Activated CD8-positive, alpha-beta memory T cell treated with anti-CD3 and anti-CD28 coated beads, Interleukin-2, amount 50 U/mL, for 24 hours (primary cell): ENCODE measurements around the gene ST6GALNAC6.
A peak's percentile ranks its signal among the peaks of the same experiment; 100 is the strongest.
"Not testable (repeated sequence)": the region's sequence is repeated elsewhere in the genome, so short reads cannot be mapped to it uniquely, and the experiment has no call there.

ENCODE experiments used
- DNase-seq: peaks from one replicate; pipeline ENCODE4 v3.0.0-alpha.2; 2020; ENCODE audit errors: extremely low read depth

Gene ST6GALNAC6

DNA sequence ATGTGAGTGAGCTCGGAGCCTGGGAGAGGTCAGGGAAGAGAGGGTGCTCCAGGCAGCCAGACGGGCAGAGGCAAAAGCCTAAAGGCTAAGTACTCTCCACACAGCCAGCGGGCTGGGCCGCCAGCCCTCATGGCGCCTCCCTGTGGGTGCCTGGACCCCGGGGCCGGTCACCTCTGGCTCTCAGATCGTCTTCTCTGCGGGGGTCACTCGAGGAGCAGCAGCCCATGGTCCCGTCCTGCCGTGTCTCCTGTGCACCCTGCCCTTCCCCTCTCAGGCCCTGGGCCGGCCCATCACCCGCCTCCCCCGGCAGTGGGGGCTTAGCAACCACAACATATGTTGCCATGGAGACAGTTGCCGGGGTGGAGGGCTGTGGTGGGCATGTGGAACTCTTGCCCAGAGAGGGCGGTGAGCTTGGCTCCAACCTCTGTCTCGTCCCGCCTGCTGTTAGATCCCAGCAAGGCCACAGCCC lies 26.1 kb downstream of the ST6GALNAC6 start:
- DNase-seq: no peak

DNA sequence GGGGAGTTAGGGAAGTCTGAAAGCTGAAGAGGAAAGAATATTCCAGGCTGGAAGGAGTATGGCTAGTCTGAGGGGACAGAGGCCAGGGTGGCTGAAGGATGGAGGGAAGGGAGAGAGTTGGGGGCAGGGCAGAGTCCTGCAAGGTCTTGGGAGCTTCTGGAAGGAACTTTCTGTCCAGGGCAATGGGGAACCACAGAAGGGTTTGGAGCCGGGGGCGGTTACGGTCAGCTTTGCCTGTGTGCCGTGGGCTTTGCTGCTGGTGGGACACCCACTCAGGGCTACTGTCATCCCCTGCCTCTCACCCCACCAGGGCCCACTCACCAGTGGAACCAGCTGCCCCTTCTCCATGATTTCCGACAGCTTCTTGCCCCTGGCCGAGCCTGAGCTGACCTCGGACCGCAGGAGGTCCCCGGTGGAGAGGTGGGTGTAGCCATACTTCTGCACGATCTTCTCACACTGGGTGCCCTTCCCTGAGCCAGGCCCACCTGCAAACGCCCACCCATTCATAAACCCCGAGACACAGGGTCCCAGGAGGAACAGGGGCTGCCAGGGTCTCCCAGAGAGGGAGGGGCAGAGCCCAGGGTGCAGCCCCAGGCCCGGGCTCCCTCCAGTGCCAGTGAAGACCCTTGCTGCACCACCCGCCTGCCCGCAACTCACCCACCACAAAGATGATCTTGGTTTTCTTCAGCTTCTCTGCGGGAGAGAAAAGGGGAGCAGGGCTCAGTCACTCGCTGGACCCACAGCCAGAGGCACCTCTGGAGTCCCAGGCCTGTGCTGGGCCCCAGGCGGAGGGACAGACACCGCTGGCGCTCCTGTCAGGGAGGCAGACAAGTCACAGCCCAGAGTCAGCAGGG lies 26.8 kb downstream of the ST6GALNAC6 start:
- DNase-seq: no peak

DNA sequence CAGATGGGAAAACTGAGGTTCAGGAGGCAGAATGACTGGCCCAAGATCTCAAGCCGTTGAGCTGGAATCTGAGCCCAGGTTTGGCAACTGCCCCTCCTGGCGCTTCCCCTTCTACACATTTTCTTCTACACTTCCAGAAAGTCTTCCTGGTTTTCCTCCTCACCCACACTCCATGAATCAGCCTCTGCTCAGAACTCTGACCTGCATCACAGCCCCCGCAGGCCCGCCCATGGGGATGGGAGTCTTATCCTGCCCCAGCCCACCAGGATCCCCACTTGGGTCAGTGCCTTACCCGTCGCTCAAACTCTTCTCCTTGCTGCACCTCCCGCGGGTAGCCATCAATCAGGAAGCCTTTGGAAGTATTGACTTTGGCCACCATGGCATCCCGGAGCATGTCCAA lies 27.9 kb downstream of the ST6GALNAC6 start:
- DNase-seq: no peak

DNA sequence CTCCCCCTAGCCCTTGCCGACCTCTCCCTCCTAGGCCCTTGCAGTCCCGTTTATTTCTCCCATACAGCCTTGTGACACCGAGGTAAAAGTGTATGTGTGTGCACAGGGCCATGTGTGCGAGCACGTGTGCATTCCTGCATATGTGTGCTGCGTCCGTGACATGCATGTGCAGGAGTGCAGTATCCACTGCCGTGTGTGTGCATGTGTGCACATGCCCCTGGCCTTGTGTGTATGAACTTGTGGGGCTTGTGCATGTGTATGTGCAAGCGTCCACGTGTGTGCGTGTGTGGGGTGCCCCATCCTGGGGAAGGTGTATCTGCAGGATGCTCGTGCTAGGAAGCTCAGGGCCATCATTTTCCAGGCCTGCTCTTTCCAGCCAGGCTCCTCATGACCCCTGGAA lies 28.5 kb downstream of the ST6GALNAC6 start:
- no peak for DNase-seq

DNA sequence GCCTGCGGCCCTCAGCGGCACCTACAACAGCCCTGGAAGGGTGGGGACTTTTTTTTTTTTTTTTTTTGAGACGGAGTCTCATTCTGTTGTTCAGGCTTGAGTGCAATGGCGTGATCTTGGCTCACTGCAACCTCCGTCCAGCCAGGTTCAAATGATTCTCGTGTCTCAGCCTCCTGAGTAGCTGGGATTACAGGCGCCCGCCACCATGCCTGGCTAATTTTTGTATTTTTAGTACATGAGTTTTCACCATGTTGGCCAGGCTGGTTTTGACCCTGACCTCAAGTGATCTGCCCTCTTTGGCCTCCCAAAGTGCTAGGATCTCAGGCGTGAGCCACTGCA lies 29.3 kb downstream of the ST6GALNAC6 start:
- DNase-seq: not testable (repeated sequence)

DNA sequence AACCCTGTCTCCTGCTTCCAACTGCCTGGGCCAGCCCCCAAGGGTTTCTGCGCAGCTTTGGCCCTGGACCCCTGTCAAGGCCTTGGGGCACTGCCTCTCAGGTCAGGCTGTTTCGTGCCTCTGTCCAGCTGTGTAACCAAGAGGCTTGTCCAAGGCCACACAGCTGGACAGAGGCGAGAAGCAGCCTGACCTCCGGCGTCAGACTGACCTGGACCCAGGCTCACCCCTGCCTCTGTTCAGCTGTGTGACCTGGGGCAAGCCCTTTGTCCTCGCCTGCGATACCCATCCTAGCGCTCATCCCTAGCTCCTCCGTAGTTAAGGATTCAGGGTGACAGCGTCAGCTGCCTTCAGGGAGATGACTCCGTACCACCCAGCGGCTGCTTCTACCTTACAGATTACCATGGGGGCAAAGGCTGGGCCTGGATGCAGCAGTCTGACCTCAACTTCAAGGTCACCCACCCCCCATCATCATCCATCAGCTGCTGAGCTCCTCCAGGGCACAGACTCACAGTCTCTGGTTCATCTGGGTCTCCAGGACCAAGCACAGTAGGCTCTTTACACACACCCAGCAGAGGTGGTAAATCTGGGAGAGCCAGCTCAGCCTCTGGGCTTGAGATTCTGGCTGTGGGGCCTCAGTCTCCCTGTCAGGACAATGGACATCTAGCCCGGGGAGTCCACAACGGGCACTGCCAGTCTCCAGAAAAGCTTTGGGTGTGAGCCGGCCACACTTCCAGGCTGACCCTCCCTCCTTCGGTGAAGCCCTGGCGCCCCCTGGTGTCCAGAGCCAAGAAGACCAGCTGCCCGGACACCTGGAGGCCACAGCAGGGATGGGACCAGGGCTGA lies 29.9 kb downstream of the ST6GALNAC6 start:
- peak; percentile 63 for DNase-seq

DNA sequence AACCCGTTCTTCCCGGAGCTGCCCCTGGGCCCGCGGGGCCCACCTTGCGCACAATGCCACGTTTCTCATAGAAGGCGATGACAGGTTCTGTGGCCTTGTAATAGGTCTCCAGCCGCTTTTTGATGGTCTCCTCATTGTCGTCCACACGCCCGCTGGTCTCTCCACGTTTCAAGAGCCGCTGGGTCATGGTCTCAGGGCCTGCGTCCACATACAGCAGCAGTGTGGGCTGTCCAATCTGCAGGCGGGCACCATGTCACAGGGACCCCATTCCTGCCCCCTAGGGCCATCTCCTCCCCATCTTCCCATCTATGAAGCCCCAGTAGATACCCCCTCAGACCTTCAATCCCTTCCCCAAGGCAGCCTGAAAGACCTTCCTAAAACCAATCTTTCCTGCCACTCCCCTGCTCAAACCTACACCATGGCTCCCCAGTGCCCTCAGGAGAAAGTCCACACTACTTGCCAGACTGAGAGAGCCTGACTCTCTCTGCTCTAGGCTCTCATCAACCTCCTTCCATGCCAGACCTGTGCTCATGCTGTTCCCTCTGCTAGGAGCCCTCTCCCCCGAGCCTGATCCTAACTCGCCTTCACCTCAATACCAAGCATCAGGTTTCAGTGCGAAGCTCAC lies 31.0 kb downstream of the ST6GALNAC6 start:
- DNase-seq: no peak

DNA sequence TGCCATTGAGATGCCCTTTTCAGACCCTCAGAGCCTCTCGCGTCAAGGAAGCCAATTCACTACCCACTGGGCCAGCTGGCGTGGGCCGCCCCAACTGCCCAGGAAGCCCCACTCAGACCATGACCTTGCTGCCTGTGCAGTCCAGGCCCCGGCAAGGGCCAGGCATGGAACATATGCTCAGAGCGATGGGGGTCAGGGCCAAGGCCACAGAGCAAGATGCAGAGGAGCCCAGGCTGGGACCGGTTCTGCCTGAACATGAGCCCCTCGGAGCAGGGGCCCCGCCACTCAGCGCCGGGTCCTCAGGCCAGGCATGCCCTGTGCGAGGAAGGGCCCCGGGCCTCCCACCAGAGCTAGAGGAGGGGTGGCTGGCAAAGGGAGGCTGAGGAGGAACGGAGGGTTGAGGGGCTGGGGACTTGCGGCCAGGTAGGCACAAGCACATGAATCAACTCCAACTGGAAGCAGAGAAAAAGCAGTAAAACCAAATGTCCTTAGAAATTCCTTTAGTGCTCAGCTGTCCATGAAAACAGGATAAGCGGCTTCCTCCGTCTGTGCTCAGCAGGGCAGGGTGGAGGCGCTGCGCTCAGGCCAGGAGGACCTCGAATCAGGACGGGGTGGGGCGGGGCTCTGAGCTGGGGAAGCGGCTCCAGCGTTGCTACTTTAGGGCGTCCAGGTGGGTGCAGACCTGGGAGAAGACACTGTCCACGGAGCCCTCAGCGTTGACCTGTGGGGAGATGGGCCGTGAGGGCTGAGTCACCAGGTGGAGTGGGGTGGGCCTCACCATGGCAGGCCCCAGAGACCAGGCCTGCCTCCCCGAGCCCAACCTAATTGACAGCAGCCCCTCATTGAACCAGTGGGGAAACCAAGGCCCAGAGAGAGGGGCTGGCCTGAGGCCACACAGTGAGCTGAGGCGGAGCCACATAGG lies 31.8 kb downstream of the ST6GALNAC6 start:
- no peak for DNase-seq

DNA sequence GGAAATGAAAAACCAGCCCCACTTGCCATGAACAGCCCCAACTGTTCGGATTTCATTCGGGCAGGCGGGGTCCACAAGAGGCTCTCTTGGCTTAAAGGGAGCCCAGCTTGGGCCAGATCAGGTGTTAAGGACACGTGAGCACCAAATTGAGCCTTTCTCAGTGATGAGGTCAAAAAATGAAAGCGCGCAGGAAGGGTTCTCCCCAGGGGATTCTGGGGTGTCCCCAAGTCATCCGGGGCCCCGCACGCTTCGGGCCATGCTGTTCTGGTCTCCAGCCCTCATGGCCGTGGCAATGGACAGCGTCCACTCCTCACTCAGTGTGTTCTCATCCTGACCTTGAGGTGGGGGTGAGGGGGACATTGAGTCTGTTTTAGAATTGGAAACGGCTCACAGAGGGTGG lies 32.9 kb downstream of the ST6GALNAC6 start:
- DNase-seq: no peak

DNA sequence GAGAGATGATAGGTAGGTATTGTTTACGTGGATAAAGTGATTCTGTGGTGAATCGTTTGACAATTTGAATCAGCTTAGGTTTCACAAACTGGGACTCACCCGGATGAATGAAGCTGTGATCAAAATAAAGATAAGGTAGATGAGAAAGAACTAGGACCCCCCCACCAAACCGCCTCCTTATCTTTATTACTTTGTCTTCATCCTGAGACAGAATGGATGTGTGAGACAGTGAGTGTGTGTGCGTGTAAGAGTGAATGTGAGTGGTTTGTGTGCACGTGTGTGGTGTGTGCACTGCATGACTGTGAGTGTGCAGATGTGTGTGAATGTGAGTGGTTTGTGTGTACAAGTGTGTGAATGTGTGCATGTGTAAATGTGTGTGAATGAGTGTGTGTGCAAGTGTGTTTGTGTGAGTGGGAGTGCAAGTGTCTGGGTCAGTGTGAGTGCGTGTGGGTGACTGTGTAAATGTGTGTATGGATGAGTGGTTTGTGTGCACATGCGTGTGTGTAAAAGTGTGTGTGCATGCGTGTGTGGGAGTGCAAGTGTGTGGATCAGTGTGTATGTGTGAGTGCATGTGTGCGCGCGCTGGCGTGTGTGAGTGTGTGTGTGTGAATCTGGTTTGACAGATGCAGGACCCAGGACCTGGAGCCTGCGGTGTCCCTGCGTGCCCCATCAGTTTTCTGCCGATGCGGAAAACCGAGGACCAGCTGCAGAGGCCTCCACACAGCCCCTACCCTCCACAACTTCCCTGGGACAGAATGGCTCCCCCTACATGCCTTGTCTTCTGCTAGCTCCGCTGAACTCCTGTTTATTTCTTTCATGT lies 33.5 kb downstream of the ST6GALNAC6 start:
- DNase-seq: no peak

DNA sequence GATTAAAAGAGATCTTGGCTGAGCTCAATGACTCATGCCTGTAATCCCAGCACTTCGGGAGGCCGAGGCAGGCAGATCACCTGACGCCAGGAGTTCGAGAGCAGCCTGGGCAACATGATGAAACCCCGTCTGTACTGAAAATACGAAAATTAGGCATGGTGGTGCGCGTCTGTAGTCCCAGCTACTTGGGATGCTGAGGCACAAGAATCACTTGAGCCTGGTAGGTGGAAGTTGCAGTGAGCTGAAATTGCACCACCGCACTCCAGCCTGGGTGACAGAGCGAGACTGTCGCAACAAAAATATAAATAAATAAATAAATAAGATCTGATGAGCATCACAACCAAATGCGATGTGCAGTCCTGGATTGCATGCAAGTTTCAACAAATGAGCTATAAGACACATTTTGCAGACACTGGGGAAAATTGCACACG lies 36.2 kb downstream of the ST6GALNAC6 start:
- no peak for DNase-seq

DNA sequence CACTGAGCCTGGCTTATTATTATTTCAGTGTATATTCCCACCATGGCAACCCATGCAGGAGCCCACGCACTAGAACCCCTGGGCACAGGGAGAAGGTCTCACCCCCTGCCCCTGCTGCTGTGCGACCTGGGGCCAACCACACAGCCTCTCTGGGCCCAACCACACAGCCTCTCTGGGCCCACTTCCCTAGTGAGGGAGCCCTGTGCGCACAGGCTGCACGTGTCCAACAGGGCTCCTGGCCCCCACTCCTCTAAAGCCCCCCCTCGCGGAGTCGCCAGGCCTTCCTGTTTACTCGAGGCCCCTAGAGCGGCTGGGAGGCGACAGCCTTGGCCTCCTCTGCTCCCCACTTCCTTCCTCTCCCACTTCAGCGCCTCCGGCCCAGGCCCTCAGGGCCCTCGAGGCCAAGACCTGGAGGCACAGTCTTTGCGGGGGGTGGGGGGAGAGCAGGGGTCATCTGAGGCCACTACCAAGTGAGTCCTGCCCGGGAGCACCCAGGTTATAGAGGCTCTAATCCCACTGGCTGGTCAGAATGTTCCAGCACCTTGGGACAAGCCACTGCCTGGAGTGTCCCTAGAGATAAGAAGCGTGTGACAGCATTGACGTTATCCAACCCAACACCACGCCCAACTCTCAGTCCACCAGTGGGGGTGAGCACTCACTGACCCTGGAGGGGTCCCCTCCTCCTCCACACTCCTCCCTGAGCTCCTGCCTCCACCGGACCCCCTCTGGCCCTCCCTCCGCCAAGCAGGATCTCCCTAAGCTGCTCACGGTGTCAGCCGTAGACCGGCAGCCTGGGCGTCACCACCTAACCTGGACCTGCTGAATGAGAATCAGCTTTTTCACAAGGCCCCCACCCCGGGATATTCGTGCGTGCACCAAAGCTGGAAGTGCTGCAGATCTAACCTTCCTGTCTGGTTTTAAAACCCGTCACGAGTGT lies 37.1 kb downstream of the ST6GALNAC6 start:
- no peak for DNase-seq

DNA sequence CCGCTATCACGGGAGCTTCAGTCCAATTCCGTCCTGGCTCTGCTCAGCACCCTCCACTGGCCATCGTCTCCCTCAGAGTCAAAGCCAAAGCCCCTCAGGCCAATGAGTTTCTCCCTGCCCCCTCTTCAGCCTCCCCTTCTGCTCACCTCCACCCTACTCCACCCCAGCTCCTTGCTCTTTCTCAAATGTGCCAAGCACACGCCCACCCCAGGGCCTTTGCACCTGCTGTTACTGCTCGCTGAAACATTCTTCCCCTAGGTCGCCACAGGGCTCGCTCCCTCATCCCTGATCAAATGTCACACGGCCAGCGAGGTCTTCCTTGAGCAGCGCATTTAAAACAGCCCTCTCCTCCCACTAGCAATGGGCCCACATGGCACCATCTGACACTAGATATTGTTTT lies 38.6 kb downstream of the ST6GALNAC6 start:
- no peak for DNase-seq

DNA sequence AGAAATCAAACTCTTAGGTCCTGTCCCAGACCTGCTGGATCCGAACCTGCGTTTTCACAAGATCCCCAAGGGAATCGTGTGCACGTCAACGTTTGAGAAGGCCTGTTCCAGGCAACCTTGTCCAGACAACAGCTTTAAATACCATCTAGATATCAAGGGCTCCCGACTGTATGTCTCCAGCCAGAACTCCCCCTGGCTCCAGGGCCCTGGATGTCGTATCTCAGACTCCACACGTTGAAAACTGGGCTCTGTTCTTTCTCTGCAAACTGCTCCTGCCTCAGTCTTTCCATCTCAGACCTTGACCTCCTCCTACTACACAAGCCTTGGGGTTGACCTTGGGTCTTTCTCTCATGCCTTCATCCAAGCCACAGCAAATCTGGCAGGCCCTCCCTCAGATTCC lies 39.1 kb downstream of the ST6GALNAC6 start:
- no peak for DNase-seq

DNA sequence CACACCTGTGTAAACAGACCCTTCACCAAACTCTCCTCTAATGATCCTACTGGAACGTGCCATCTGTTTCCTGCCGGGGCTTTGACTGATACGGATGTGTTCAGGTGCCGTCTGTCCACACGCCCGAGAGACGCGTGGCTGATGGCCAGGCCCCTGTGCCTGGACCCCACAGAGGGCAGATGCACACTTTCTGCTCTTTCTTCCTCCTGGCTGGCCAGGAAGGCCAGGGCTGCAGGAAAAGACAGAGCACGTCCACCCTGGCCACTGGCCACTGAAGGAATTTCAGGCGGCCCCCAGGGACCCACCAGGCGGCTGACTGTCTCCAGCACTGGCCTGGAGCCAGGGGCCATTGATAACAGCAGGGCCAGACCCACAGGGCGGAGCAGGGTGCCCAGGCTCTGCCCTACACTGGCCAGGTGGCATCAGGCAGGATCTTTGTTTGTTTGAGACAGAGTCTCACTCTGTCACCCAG lies 41.3 kb downstream of the ST6GALNAC6 start:
- DNase-seq: no peak

DNA sequence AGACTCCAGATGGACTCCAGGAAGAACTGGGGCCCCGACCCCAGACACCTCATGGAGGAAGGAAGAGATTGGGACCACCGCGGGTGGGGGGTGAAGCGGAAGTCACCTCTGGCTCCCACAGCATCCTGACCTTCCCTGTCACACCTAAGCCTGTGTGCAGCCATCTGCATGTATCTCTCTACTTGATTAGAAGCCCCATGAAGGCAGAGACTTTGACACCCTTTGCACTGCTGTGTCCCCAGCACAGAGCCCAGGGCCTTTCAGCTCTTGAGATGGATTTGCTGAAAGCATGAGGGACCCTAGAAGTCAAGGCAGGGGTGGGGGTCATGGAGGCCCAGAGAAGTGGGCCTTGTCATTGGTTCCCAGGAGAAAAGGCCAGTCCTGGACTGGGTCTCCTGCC lies 42.1 kb downstream of the ST6GALNAC6 start:
- no peak for DNase-seq

DNA sequence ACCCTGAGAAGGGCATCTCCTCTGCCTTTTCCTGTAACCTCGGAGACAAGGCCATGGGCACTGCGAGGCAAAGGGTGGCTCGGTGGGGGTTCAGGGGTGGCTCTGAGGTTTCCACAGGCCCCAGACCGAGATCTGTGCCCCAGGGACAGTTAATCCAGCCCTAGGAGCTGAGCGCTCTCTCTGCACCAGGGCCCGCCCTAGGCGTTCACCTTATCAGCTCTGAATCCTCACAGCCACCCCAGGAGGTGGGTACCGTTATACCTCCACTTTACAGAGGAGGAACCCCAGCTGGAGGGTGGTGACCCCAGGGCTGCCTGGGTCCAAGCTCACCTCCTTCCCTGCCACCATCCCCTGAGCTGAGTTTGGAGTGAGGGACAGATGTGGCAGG lies 42.7 kb downstream of the ST6GALNAC6 start:
- DNase-seq: no peak

DNA sequence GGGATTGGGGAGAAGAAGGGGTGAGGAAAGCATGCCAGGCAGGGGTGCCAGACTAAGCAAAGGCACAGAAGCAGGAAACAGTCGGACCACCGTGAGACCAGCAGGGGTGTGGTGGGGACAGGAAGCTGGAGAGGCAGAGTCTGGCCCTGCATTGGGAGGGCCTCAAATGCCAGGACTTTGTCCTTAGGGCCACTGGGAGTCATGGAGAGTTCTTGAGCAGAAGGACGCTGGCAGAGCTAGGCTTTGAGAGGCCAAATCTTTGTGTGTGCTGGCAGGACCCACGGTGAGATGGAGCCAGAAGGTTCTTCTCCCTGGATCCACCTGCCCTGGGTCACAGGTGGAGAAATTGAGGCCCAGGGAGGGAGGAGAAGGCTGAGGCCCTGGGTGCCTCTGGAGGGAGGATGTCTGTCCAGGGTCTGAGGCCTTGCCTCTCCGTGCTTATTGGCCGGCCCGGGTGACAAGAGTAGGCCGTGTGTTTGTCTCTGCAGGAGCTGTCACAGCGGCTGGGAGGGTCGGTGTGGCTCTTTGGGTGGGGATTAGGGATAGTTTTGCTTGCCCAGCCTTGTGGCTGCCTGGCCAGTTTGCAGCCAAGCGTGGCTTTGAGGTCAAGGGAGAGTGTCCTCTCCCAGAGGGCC lies 43.2 kb downstream of the ST6GALNAC6 start:
- no peak for DNase-seq

DNA sequence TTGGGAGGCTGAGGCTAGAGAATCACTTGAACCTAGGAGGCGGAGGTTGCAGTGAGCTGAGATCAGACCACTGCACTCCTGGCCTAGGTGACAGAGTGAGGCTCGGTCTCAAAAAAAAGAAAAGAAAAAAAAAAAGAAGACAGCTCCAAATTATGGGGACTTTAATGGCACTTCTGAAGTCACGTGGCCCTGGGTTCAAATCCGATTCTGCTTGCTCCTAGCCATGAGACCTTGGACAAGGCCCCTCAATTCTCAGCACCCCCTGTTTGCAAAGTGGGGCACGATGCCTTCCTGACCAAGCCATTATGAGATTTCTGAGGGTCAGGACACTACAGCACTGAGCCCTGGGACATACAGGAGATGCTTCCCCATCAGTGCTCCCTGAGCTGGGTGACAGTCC lies 43.9 kb downstream of the ST6GALNAC6 start:
- DNase-seq: no peak
